DND-41 (cell line): ENCODE results near the gene MTHFD1.

ENCODE experiments used
- ATAC-seq: fragments of 200-7000 bp; cut with Tn5 transposase; 3 replicates; pipeline ENCODE4 v1.9.1; 2021; ENCODE audit warnings: low read depth; ENCODE audit not compliant: insufficient read depth
- DNase-seq: peaks from one replicate; pipeline ENCODE4 v3.0.0-alpha.2; 2020
- H2AFZ ChIP-seq: 2 replicates; pipeline ENCODE4 v1.6.0; 2012; ENCODE audit warnings: low read depth, low read length
- H3K27ac ChIP-seq: 2 replicates; pipeline ENCODE4 v1.5.1; 2012; ENCODE audit warnings: low read length, inconsistent platforms
- H3K27me3 ChIP-seq: fragments of 200-600 bp; sonication (generic); 2 replicates; pipeline ENCODE4 v1.6.0; 2012; ENCODE audit warnings: low read length, mild to moderate bottlenecking, inconsistent platforms; ENCODE audit not compliant: insufficient read depth, poor library complexity
- H3K36me3 ChIP-seq: 2 replicates; pipeline ENCODE4 v1.5.1; 2012; ENCODE audit warnings: low read length, inconsistent platforms; ENCODE audit not compliant: insufficient read depth
- H3K4me1 ChIP-seq: 2 replicates; pipeline ENCODE4 v1.5.1; 2012; ENCODE audit warnings: mild to moderate bottlenecking, low read length; ENCODE audit not compliant: insufficient read depth
- H3K4me2 ChIP-seq: 2 replicates; pipeline ENCODE4 v1.6.0; 2012; ENCODE audit warnings: mild to moderate bottlenecking, moderate library complexity, low read length, inconsistent platforms; ENCODE audit not compliant: insufficient read depth
- H3K4me3 ChIP-seq, 2 experiments: fragments of 200-600 bp in 1 of 2; shearing (Covaris generic) in 1 of 2; 2 replicates each; pipeline ENCODE4 v1.5.1; 2012 to 2016; ENCODE audit warnings: inconsistent platforms in 2 of 2, low read length in 2 of 2, mild to moderate bottlenecking in 2 of 2, low read depth in 1 of 2, moderate library complexity in 1 of 2
- H3K79me2 ChIP-seq: 2 replicates; pipeline ENCODE4 v1.6.0; 2012; ENCODE audit warnings: low read length, inconsistent platforms; ENCODE audit not compliant: insufficient read depth
- H3K9ac ChIP-seq: 2 replicates; pipeline ENCODE4 v1.6.0; 2012; ENCODE audit warnings: low read depth, mild to moderate bottlenecking, inconsistent platforms, low read length, moderate library complexity
- H3K9me3 ChIP-seq: 2 replicates; pipeline ENCODE4 v1.5.1; 2012; ENCODE audit warnings: low read length, moderate library complexity, mild to moderate bottlenecking, inconsistent platforms; ENCODE audit not compliant: insufficient read depth, severe bottlenecking
- H4K20me1 ChIP-seq: 2 replicates; pipeline ENCODE4 v1.6.0; 2012; ENCODE audit warnings: low read length; ENCODE audit not compliant: insufficient read depth
- EZH2 ChIP-seq: IDR thresholded peaks from 3 replicates; pipeline ENCODE4 v1.6.1; 2012; ENCODE audit warnings: borderline replicate concordance, low read depth, mild to moderate bottlenecking, moderate library complexity, low read length, inconsistent platforms; ENCODE audit not compliant: severe bottlenecking
- TF ChIP-seq, protein P1 (sequence below): IDR thresholded peaks from 2 replicates; pipeline ENCODE4 v1.5.1; 2012; ENCODE audit warnings: borderline replicate concordance, low read length, moderate library complexity, mild to moderate bottlenecking; ENCODE audit not compliant: poor library complexity, severe bottlenecking; ENCODE audit errors: extremely low read depth

The MTHFD1 gene

DNA sequence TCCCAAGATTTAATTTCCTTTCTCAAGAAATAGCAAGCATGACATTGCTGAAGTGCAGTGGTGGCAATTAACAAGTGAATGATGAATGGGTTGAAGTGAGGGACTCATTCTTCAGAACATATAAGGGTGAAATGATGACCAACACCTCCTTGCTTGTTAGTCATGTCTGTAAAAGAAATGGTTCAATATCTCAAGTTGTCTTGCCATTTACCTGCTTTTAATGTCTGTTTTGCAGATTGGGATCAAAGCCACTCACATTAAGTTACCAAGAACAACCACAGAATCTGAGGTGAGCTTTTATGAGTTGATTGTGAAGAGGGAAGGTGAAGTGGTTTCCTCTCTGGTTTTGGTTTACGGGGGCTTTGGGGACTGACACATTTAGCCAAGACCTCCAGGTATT lies 24.1 kb downstream of the MTHFD1 start:
- Histone ChIP-seq H3K4me1 (no peaks in the 10 kb centered on the region), H3K27ac (no peak overlapping the region), H3K4me3 (no peak overlapping the region), H2AFZ (no peak overlapping the region), H3K4me2 (no peak overlapping the region), H3K79me2 (peaks cover 36% of the 10 kb centered on the region), H3K27me3 (no peaks in the 10 kb centered on the region), H3K9ac (no peak overlapping the region), H3K36me3 (peaks cover 91% of the 10 kb centered on the region), H4K20me1 (peaks cover 18% of the 10 kb centered on the region; the same call in 1 of the 2 replicates), H3K9me3 (no peaks in the 10 kb centered on the region)
- no peak for DNase-seq
- no peak for TF ChIP-seq EZH2
- TF ChIP-seq, protein P1, sequence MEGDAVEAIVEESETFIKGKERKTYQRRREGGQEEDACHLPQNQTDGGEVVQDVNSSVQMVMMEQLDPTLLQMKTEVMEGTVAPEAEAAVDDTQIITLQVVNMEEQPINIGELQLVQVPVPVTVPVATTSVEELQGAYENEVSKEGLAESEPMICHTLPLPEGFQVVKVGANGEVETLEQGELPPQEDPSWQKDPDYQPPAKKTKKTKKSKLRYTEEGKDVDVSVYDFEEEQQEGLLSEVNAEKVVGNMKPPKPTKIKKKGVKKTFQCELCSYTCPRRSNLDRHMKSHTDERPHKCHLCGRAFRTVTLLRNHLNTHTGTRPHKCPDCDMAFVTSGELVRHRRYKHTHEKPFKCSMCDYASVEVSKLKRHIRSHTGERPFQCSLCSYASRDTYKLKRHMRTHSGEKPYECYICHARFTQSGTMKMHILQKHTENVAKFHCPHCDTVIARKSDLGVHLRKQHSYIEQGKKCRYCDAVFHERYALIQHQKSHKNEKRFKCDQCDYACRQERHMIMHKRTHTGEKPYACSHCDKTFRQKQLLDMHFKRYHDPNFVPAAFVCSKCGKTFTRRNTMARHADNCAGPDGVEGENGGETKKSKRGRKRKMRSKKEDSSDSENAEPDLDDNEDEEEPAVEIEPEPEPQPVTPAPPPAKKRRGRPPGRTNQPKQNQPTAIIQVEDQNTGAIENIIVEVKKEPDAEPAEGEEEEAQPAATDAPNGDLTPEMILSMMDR: no peak
- no peak for ATAC-seq

DNA sequence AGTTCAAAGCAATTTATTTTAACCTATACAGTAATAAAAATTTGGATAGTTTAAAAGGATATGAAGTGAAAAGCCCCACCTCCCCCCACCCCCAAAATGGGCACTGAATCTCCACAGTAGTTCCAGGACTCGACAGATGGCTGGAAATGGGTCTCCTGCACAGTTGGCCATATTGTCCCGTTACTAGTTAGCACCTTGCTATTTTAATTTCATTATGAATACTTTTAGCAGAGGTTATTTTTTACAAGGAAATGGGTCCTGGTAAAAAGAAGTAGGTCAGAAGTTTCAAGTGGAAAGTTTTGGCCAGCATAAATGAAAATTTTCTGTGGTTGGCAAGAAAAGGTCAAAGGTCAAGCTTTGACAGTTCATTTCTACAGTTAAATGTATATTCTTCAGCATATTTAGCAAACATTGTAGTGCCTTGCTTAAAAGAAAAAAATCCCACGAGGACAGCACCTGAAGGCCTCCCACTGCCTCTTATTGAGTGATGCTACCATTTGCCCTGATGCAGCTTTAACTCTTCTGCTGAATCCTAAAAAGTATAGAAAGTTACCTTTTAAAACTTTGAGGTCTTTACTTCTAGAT lies 28.3 kb downstream of the MTHFD1 start:
- no peaks in the 10 kb centered on the region; the same call in 1 of the 2 replicates for H3K79me2 ChIP-seq
- H3K27ac ChIP-seq: no peak overlapping the region
- H3K27me3 ChIP-seq: no peaks in the 10 kb centered on the region
- no peak overlapping the region for H3K4me3 ChIP-seq
- DNase-seq (no peak), ATAC-seq (no peak)
- H3K9me3 ChIP-seq: no peaks in the 10 kb centered on the region
- peaks cover 90% of the 10 kb centered on the region for H3K36me3 ChIP-seq
- no peak overlapping the region for H3K9ac ChIP-seq
- 0 out of 2 replicates have a peak, but pooled peaks cover 2% of the 10 kb centered on the region for H4K20me1 ChIP-seq
- no peak overlapping the region for H2AFZ ChIP-seq
- H3K4me2 ChIP-seq: no peak overlapping the region
- TF ChIP-seq, protein P1: no peak
- no peak for TF ChIP-seq EZH2
- no peaks in the 10 kb centered on the region for H3K4me1 ChIP-seq

DNA sequence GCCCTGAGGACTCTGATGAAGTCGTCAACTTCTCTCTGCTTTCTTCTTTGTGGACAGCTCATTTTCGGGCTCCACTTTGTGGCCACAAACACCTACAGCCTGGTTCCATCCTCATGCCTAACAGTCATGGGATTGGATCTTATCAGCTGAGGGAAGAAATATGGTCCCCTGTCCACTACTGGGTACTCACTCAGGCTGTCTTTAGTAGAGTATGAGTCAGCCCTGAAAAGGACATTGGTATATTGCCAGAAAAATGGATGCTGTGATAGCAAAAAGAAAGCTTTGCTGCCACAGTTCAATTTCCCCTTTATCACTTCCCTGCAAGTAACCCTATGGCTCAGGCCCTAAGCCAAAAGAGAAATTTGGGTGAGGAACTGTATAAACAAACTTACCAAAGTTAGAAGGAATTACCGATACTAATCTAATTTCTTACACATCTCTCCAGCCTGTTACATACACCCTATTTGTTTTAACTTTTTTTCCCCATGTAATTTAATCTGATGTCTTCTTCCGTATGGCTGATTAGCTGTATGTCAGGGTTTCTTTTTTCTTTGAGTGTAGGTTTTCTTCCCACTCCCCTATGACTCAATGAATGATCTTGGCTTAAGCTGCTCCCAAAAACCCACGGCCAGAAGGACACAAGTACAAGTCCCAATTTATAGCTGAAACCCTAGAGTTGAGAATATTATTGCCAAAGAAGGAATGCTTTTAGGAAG lies 29.1 kb downstream of the MTHFD1 start:
- H3K4me2 ChIP-seq: no peak overlapping the region
- H2AFZ ChIP-seq: no peak overlapping the region
- no peak overlapping the region for H3K27ac ChIP-seq
- H3K9me3 ChIP-seq: no peaks in the 10 kb centered on the region
- ATAC-seq (no peak), DNase-seq (no peak)
- H3K4me1 ChIP-seq: no peaks in the 10 kb centered on the region
- H3K4me3 ChIP-seq: no peak overlapping the region
- H4K20me1 ChIP-seq: 0 out of 2 replicates have a peak, but pooled peaks cover 2% of the 10 kb centered on the region
- H3K36me3 ChIP-seq: peaks cover 88% of the 10 kb centered on the region
- no peaks in the 10 kb centered on the region for H3K27me3 ChIP-seq
- no peaks in the 10 kb centered on the region; the same call in 1 of the 2 replicates for H3K79me2 ChIP-seq
- H3K9ac ChIP-seq: no peak overlapping the region
- TF ChIP-seq EZH2: no peak
- TF ChIP-seq, protein P1: no peak
